ENCODE measurements around the gene NFAM1.

DNA sequence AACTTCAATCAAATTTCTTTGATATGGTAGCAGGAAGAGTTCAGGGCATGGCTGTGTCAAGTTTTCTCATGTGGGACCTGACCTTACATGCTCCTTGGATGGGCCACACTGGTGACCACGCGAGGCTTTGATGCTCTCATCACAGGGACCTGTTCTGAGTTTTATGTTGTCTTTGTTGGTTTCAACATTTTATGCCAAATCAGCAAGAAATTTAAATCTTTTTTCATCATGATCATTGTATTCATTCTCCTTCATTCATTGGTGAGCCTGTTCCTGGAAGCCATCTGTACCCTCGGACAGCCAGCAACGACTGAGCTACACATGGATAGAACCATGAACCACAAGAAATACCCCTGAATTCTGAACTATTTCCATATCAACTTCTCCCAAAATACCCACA is 10.5 kb upstream of the NFAM1 start:
- TF ChIP-seq, protein P1, sequence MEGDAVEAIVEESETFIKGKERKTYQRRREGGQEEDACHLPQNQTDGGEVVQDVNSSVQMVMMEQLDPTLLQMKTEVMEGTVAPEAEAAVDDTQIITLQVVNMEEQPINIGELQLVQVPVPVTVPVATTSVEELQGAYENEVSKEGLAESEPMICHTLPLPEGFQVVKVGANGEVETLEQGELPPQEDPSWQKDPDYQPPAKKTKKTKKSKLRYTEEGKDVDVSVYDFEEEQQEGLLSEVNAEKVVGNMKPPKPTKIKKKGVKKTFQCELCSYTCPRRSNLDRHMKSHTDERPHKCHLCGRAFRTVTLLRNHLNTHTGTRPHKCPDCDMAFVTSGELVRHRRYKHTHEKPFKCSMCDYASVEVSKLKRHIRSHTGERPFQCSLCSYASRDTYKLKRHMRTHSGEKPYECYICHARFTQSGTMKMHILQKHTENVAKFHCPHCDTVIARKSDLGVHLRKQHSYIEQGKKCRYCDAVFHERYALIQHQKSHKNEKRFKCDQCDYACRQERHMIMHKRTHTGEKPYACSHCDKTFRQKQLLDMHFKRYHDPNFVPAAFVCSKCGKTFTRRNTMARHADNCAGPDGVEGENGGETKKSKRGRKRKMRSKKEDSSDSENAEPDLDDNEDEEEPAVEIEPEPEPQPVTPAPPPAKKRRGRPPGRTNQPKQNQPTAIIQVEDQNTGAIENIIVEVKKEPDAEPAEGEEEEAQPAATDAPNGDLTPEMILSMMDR (IDR thresholded peaks at IDR 0.05): no peak
- no peak for TF ChIP-seq POLR2A (IDR thresholded peaks at IDR 0.05)

Data from uterus (tissue), 2 donors.